ENCODE data around the gene TRIM26. TPM values are rescaled to one million over a fixed set of nuclear protein-coding genes. Genes with fewer than 3 reads are reported as not detected.

The TRIM26 gene
- total and polyA plus RNA-seq, 7 donors, result 34.2 to 60.4 (median 40.3) TPM

DNA sequence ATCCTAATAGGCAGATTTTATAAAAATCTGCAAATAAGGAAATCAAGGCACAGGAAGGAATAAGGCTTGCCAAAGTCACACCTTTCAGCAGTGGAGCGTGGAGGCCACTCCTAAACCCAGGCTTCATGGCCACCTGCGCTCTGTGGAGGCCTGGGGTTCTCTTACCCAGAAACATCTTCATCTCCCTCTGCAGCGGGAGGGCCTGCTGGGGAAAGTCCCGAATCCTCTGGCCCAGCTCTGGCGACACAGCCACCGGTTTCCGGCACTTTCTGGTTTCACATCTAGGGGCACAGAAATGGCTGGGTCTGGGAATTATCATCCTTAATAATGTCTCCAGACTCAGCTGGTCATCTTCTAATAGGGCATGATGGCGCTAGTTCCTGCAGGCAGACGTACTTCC is 56.4 kb downstream of the TRIM26 start:
- 83 to 90% methylated on average over 9 of the region's 9 CpGs for WGBS, 2 donors
- no peaks in the 10 kb centered on the region for H3K36me3 ChIP-seq
- no peak for DNase-seq
- peaks cover 0 to 18% (median 5%) of the 10 kb centered on the region in 3 donors for H3K27me3 ChIP-seq
- intact Hi-C loops (cut with DNase I), result no loop called here
- no peak overlapping the region for H3K4me3 ChIP-seq
- no peaks in the 10 kb centered on the region for H3K4me1 ChIP-seq
- TF ChIP-seq POLR2A (IDR thresholded peaks at IDR 0.05), result no peak
- TF ChIP-seq EP300 (IDR thresholded peaks at IDR 0.05), result no peak
- no peak for TF ChIP-seq POLR2AphosphoS5 (IDR thresholded peaks at IDR 0.05)
- TF ChIP-seq, protein P1, sequence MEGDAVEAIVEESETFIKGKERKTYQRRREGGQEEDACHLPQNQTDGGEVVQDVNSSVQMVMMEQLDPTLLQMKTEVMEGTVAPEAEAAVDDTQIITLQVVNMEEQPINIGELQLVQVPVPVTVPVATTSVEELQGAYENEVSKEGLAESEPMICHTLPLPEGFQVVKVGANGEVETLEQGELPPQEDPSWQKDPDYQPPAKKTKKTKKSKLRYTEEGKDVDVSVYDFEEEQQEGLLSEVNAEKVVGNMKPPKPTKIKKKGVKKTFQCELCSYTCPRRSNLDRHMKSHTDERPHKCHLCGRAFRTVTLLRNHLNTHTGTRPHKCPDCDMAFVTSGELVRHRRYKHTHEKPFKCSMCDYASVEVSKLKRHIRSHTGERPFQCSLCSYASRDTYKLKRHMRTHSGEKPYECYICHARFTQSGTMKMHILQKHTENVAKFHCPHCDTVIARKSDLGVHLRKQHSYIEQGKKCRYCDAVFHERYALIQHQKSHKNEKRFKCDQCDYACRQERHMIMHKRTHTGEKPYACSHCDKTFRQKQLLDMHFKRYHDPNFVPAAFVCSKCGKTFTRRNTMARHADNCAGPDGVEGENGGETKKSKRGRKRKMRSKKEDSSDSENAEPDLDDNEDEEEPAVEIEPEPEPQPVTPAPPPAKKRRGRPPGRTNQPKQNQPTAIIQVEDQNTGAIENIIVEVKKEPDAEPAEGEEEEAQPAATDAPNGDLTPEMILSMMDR (IDR thresholded peaks at IDR 0.05), result no peak
- H3K27ac ChIP-seq, result no peak overlapping the region
- H3K9me3 ChIP-seq, result no peaks in the 10 kb centered on the region

DNA sequence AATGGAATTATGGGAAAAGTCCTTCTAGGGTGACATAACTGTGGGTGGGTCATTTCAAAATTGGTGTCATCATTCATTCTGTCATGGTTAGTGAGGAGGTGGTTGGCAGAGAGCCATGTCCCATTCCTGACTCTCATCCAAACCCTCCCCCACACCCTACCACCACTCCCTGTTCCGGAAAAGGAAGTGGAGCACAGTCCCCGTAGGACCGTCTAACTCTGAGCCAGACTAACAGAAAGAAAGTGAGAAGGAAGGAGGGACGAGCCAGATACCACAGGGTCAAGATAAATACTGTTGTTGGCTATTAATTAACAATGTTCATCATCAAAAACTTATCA is 57.0 kb downstream of the TRIM26 start:
- Histone ChIP-seq H3K27ac (no peak overlapping the region), H3K9me3 (no peaks in the 10 kb centered on the region), H3K27me3 (peaks cover 0 to 18% (median 5%) of the 10 kb centered on the region in 3 donors), H3K4me1 (no peaks in the 10 kb centered on the region), H3K4me3 (no peak overlapping the region), H3K36me3 (no peaks in the 10 kb centered on the region)
- WGBS, 2 donors, result 9 to 35% methylated on average over 4 of the region's 4 CpGs
- TF ChIP-seq POLR2A (IDR thresholded peaks at IDR 0.05), result no peak
- no peak for TF ChIP-seq POLR2AphosphoS5 (IDR thresholded peaks at IDR 0.05)
- TF ChIP-seq, protein P1 (IDR thresholded peaks at IDR 0.05), result no peak
- no peak for TF ChIP-seq EP300 (IDR thresholded peaks at IDR 0.05)
- DNase-seq, result no peak
- intact Hi-C loops (cut with DNase I), result no loop called here

DNA sequence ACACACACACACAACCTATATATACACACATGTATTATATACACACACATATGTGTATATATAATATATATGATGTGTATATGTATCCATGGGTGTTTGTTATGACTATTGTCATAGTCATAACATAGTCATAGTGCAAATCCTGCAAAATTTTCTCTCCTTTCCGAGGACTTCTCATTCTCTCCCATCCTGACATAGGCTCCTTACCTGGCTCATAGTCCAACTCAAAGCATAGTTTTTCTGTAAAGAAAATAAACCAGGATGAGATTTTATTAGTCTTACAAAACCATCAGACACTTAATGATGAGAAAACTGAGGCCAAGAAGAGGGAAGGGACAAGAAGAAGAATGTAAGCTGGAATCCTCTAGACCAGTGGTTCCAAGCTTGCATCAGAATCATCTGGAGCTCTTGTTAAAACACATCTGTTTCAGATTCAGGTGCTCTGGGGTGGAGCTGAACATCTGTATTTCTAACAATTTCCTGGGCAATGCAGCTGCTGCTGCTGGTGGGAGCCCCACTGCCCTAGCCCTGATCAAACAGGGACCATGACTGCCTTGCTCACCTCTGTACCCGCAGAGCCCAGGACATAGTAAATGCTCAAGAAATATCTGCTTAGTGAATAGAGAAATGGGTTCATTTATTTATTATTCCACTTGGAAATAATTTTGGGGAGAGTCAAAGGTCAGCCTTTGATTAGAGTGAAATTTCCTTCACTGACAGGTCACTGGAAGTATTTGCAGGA is 57.5 kb downstream of the TRIM26 start:
- no peaks in the 10 kb centered on the region for H3K4me1 ChIP-seq
- no peak overlapping the region for H3K4me3 ChIP-seq
- WGBS, 2 donors, result 42 to 80% methylated on average over 2 of the region's 2 CpGs
- TF ChIP-seq EP300 (IDR thresholded peaks at IDR 0.05) (no peak), POLR2AphosphoS5 (IDR thresholded peaks at IDR 0.05) (no peak), POLR2A (IDR thresholded peaks at IDR 0.05) (no peak)
- TF ChIP-seq, protein P1 (IDR thresholded peaks at IDR 0.05), result no peak
- H3K36me3 ChIP-seq, result no peaks in the 10 kb centered on the region
- no peak for DNase-seq
- peaks cover 0 to 18% (median 5%) of the 10 kb centered on the region in 3 donors for H3K27me3 ChIP-seq
- intact Hi-C loops (cut with DNase I), result no loop called here
- no peak overlapping the region for H3K27ac ChIP-seq
- no peaks in the 10 kb centered on the region for H3K9me3 ChIP-seq

DNA sequence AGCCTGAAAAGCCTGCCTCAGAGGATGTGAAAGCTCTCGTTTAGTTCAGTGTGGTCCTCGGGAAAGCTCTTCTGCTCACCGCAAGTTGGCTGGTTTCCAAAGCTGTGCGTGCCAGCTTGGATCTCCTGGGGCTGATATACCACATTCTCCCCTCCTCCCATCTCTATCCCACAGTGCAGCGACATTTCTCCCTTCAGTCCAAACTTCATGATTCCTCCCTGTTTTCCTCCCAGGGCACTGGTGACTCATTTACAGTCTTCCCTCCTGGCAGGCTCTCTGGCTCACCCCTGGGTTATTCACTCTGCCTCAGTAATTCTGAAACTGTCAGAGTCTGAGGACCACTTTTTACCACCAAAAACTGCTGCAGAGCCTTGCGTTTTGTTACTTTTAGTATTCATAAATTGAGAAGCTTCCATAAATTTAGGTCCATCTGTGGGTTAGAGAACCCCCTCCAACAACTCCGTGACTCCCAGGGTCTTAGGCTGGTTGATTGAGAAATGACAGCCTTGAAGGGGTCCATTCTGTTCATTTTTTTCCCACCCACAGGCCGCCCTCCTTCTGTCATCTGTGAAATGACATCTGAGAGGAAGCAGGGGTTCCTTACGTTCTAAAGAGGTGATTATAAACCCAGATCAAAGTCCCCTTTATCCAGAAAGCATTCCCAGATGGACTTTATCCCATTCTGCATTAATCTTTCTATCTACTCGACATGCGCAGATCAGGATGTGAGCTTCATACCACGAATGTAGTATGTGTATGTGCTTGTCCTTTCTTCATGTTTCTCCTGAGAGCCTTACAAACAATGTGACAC is 58.3 kb downstream of the TRIM26 start:
- Histone ChIP-seq H3K4me1 (no peaks in the 10 kb centered on the region), H3K27ac (no peak overlapping the region), H3K27me3 (peaks cover 0 to 18% (median 5%) of the 10 kb centered on the region in 3 donors), H3K36me3 (no peaks in the 10 kb centered on the region), H3K9me3 (no peaks in the 10 kb centered on the region), H3K4me3 (no peak overlapping the region)
- intact Hi-C loops (cut with DNase I), result no loop called here
- WGBS, 2 donors, result 12 to 54% methylated on average over 12 of the region's 12 CpGs
- DNase-seq, result no peak
- TF ChIP-seq, protein P1 (IDR thresholded peaks at IDR 0.05), result no peak
- TF ChIP-seq POLR2A (IDR thresholded peaks at IDR 0.05) (no peak), EP300 (IDR thresholded peaks at IDR 0.05) (no peak), POLR2AphosphoS5 (IDR thresholded peaks at IDR 0.05) (no peak)
